Gastrocnemius medialis (tissue), 4 donors: Measurements from ENCODE around the gene TNN. TPM values are rescaled to one million over a fixed set of nuclear protein-coding genes. Genes with fewer than 3 reads are reported as not detected.

Experiments
- ATAC-seq, 2 donors: fragments of 150-250 bp; one replicate each; pipeline ENCODE4 v1.9.1; 2016
- DNase-seq, 2 donors: peaks; one replicate each; pipeline ENCODE4 v3.0.0-alpha.2; 2019
- H3K27ac ChIP-seq, 4 donors: fragments of 200-600 bp; sonication (generic); 1 replicate in 1 of 4; 2 replicates in 3 of 4; pipeline ENCODE4 v1.5.1; 2016 to 2018; ENCODE audit warnings: mild to moderate bottlenecking in 2 of 4, moderate library complexity in 1 of 4
- H3K27me3 ChIP-seq, 3 donors: fragments of 200-600 bp; sonication (generic) in 2 of 3; 1 replicate in 1 of 3; 2 replicates in 2 of 3; pipeline versions ENCODE4 v1.5.1 to v1.6.0; 2016 to 2019; ENCODE audit warnings: mild to moderate bottlenecking in 1 of 3, moderate library complexity in 1 of 3
- H3K36me3 ChIP-seq, 2 donors: fragments of 200-600 bp; sonication (generic) in 1 of 2; one replicate each; pipeline ENCODE4 v1.5.1; 2017 to 2018
- H3K4me1 ChIP-seq, 2 donors: fragments of 200-600 bp; sonication (generic) in 1 of 2; one replicate each; pipeline ENCODE4 v1.5.1; 2016 to 2017; ENCODE audit warnings: mild to moderate bottlenecking in 2 of 2
- H3K4me3 ChIP-seq, 4 donors: fragments of 200-600 bp; sonication (generic) in 3 of 4; 1 replicate in 1 of 4; 2 replicates in 3 of 4; pipeline ENCODE4 v1.5.1; 2016 to 2019; ENCODE audit warnings: mild to moderate bottlenecking in 2 of 4
- H3K9me3 ChIP-seq, 3 donors: fragments of 200-600 bp; sonication (generic) in 2 of 3; 1 replicate in 1 of 3; 2 replicates in 2 of 3; pipeline ENCODE4 v1.5.1; 2016 to 2019
- CTCF ChIP-seq, 5 experiments: fragments of 450-650 bp in 3 of 5; fragments of 200-600 bp in 2 of 5; sonication (generic) in 2 of 5; IDR thresholded peaks in 4 of 5; conservative IDR thresholded peaks in 1 of 5; 1 replicate in 4 of 5; 2 replicates in 1 of 5; pipeline ENCODE4 v1.5.1; 2016 to 2019; ENCODE audit warnings: antibody characterized with exemption in 5 of 5, mild to moderate bottlenecking in 3 of 5, moderate library complexity in 3 of 5
- POLR2A ChIP-seq, 2 donors: fragments of 450-650 bp; IDR thresholded peaks; one replicate each; pipeline ENCODE4 v1.6.1; 2017; ENCODE audit warnings: antibody characterized with exemption in 2 of 2, mild to moderate bottlenecking in 2 of 2, moderate library complexity in 2 of 2
- in situ Hi-C, 4 donors: fragments of 200-750 bp; cut with MboI; loops; one replicate each; pipeline versions ENCODE4 v1.15.0 to v1.8.0; 2017; ENCODE audit warnings: low sequenced_read_pairs in 4 of 4
- intact Hi-C: fragments of 100-400 bp; cut with DNase I; formaldehyde crosslinking; loops from one replicate; pipeline ENCODE4 v1.15.1; 2023; ENCODE audit warnings: low total_unique reads
- total RNA-seq, 4 donors: library from RNA; depleted of rRNA; stranded (reverse); fragments of >200 nt; gene quantifications; one replicate each; pipeline versions ENCODE4 v1.1.0 to v1.2.3, GENCODE V29; 2016

The TNN gene
- total RNA-seq, 4 donors from 2014 or later, result 0.07 TPM; not detected in 3

- intact Hi-C loops, result no loop called here
- H3K4me3 ChIP-seq, result no peak overlapping the region
- H3K9me3 ChIP-seq, result no peaks in the 10 kb centered on the region
- DNase-seq (peak in 1 of 2 donors; percentile 17), ATAC-seq (no peak)
- no peaks in the 10 kb centered on the region for H3K4me1 ChIP-seq
- no peak for TF ChIP-seq CTCF (IDR thresholded peaks at IDR 0.05 in 4 of 5, conservative IDR thresholded peaks at IDR 0.05 in 1 of 5)
- TF ChIP-seq POLR2A (IDR thresholded peaks at IDR 0.05), result no peak
- H3K27me3 ChIP-seq, result no peaks in the 10 kb centered on the region
- H3K36me3 ChIP-seq, result no peaks in the 10 kb centered on the region
- in situ Hi-C loops, result no loop called here
- H3K27ac ChIP-seq, result no peak overlapping the region
These were observed 21.6 kb downstream of the TNN start for GRCh38 chr1:175089136-175089718.

- Histone ChIP-seq H3K27me3 (no peaks in the 10 kb centered on the region), H3K4me3 (no peak overlapping the region), H3K9me3 (no peaks in the 10 kb centered on the region), H3K36me3 (no peaks in the 10 kb centered on the region), H3K4me1 (no peaks in the 10 kb centered on the region), H3K27ac (no peak overlapping the region)
- peak in 1 of 2 donors; percentile 45 for ATAC-seq
- in situ Hi-C loops, result no loop called here
- intact Hi-C loops, result no loop called here
- no peak for TF ChIP-seq CTCF (IDR thresholded peaks at IDR 0.05 in 4 of 5, conservative IDR thresholded peaks at IDR 0.05 in 1 of 5)
- TF ChIP-seq POLR2A (IDR thresholded peaks at IDR 0.05), result no peak
- peak in 1 of 2 donors; percentile 21 for DNase-seq
These were observed 23.1 kb downstream of the TNN start for GRCh38 chr1:175090780-175091179.

- H3K27ac ChIP-seq, result no peak overlapping the region
- no peaks in the 10 kb centered on the region for H3K4me1 ChIP-seq
- no peak for DNase-seq
- no peaks in the 10 kb centered on the region for H3K27me3 ChIP-seq
- TF ChIP-seq POLR2A (IDR thresholded peaks at IDR 0.05) (no peak), CTCF (IDR thresholded peaks at IDR 0.05 in 4 of 5, conservative IDR thresholded peaks at IDR 0.05 in 1 of 5) (no peak)
- no peaks in the 10 kb centered on the region for H3K9me3 ChIP-seq
- ATAC-seq, result no peak
- H3K4me3 ChIP-seq, result no peak overlapping the region
- no peaks in the 10 kb centered on the region for H3K36me3 ChIP-seq
- in situ Hi-C loops (no loop called here), intact Hi-C loops (no loop called here)
These were observed 27.0 kb downstream of the TNN start for GRCh38 chr1:175094626-175095025.

GRCh38 chr1:175095069-175095468 is 27.4 kb downstream of the TNN start:
- DNase-seq (no peak), ATAC-seq (no peak)
- in situ Hi-C loops (no loop called here), intact Hi-C loops (no loop called here)
- TF ChIP-seq CTCF (IDR thresholded peaks at IDR 0.05 in 4 of 5, conservative IDR thresholded peaks at IDR 0.05 in 1 of 5) (no peak), POLR2A (IDR thresholded peaks at IDR 0.05) (no peak)
- Histone ChIP-seq H3K9me3 (no peaks in the 10 kb centered on the region), H3K27me3 (no peaks in the 10 kb centered on the region), H3K27ac (no peak overlapping the region), H3K4me3 (no peak overlapping the region), H3K4me1 (no peaks in the 10 kb centered on the region), H3K36me3 (no peaks in the 10 kb centered on the region)
